GM19328 (cell line): Measurements from ENCODE around the gene ULK3.

Experiments used
- ATAC-seq: cut with Tn5 transposase; IDR thresholded peaks from one replicate; pipeline ENCODE4 v1.9.1; 2021; ENCODE audit warnings: mild to moderate bottlenecking, moderate library complexity; ENCODE audit not compliant: unreplicated experiment

The ULK3 gene

DNA sequence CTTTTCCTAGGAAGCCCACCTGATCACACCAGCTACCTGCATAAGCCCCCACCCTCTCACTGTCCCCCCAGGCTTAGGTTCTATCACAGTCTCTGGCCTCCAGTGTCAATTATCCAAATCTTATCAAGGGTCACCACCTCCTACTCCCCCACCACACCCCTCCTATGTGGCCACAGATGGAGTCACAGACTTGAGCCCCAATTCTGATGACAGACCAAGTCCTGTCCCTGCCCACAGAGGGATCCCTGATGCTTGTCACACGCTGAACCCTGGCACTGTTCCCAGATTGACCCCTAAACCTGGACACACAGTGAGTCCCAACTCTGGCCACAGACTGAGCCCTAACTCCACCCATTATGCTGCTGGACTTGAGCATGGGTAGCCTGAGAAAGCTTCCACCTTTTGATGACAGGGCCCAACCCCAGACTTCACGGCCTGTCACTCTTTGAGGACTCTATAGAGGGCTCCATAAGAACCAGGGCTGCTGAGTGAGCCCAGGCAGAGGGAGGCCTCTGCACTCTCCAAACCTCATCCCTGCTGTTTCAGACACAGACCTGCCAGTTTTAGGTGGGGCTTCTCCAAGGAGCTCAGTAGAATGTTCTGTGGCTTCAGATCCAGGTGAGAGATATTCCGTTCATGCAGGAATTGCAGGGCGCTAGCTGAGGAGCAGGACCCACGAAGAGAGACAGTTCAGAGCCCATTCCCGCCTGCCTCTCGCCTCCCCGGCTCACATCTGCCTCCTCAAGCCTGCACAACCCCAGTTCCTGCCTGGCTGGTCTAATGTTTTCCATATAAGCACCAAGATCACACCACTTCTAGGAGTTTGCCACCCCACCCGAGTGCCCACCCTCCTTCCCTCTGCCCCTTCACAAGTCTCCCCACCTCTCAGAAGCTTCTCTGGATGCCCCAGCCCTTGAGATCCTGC is 1.8 kb downstream of the ULK3 start:
- no peak for ATAC-seq

DNA sequence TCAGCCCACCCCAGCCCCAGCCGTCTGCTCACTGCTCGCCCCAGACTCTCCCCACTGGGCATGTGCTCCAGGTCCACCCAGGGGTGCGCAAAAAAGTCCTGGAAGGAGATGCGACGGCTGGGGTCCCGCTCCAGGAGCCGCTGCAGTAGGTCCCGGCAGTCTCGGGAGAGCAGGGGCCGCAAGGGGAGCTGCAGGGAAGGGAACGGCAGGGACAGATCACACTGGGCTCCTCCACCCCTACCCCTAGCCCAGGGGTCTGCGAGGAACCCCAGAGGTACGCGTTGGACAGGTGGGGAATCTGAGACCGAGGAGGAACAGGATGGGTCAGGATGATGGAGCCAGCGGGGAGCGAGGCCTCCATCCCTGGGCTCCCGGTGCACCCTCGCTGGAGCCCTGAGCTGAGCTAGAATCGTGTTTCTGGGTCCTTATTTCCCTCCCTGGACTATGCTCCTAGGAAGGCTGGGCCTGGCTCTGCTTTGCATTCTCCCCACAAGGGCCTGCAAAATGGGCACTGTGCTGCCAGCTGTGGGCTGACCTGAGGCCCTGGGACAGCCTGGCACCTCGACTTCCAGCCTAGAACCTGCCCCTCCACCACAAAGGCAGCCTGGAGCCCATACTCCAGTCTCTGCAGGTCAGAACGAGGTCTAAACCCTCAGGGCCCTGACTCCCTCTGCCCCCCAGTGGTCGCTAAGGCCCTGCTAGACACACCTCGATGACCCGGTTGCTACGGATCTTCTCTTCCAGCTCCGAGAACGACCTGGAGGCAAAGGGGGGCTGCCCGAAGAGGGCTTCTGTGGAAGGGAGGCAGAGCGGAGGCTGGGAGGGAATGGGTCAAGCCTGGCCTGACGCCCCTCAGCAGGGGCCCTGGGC is 3.2 kb downstream of the ULK3 start:
- ATAC-seq = no peak

DNA sequence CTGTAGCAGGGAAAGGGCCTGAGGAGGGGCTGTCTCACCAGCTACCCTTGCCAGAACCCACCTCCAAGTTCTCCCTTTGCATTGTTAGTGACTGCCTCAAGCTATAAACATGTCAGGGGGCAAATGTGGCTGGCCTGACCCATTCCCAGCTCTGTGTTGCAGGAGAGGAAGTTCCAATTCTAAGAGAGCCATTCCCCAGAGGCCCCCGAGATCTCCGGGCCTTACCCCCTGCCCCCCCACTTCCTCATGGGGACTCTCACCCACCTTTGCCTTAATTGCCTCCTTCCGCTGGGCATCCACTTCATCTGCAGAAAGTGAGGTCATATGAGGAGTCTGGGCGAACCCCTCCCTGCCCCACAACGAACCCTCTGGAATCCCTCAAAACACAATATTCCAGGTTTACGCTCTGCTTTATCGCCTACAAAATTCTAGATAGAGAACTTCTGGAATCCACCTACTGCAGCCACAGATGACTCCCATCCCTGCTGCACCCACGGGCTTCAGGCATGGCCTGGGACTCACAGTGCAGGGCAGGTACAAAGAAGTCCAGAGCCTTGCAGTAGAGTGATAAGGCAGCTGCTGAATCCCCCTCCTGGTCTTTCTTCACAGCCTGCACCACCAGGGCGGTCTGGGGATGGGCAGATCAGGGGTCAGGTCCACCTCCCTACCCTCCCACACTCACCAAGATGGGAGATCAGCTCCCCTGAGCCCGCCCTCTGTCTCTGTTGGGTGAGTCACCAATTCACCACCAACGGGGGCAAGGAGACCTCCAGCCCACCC is 4.0 kb downstream of the ULK3 start:
- no peak for ATAC-seq

DNA sequence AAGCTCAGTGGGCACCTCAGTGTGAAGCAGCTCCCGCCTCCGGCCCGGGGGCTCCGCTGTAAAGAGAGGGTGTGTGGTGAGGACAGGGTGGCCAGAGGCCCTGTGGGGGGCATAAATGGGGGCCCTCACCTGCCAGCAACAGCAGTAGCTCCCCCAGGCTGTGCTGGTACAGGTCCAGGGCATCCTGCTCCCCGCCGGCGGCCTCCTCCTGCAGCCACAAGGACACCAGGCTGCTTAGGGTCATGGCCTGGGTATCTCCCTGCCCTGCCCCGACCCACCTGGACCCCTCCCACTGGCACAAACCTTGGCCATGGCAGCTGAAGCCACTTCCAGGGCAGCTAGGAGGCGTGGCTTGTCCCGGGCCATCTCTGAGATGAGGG is 4.8 kb downstream of the ULK3 start:
- ATAC-seq = no peak

DNA sequence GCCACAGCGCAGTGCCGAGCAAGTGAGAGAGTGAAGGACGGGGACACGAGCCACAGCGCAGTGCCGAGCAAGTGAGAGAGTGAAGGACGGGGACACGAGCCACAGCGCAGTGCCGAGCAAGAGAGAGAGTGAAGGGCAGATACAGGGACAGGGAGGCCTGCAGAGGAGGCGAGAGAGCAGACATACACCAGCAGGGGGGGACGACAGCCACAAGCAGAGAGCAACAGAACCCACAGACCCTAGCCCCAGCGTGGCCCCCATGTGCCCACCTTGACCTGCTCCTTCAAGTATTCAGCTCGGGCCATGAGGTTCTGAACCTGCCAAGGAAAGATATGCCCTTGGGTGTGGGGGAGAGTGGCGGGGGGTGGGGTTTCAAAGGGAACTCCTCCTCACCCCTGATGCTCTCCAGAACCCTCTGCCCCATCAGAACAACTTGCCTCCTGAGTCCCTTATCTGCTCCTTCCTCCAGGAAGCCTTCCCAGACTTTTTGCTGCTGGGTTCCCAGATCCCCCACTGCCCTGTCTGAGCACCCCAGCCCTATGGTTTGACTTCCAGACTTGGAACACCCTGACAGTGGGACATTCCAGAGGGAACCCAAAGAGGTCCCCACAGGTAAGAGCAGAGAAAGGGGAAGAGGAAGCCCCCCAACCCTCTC is 5.3 kb downstream of the ULK3 start:
- no peak for ATAC-seq

DNA sequence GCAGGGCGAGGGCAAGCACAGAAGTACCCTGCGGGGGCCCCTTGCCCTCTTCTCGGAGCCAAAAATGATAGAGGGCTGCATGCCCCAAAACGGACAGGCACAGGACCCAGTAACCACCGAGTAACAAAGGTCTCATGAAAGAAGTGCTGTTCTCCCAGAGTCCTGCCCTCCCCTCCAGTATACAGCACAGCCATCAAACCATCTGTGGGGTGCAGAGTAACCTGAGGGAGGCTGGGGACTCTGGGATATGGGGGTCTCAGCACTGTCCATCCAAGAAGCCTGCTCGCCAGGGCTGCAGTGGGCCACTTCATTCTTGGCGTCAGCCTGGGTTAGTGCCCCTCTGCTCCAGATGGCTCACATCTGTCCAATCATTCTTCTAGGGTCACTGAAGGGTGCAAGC is 6.1 kb downstream of the ULK3 start:
- ATAC-seq = no peak

DNA sequence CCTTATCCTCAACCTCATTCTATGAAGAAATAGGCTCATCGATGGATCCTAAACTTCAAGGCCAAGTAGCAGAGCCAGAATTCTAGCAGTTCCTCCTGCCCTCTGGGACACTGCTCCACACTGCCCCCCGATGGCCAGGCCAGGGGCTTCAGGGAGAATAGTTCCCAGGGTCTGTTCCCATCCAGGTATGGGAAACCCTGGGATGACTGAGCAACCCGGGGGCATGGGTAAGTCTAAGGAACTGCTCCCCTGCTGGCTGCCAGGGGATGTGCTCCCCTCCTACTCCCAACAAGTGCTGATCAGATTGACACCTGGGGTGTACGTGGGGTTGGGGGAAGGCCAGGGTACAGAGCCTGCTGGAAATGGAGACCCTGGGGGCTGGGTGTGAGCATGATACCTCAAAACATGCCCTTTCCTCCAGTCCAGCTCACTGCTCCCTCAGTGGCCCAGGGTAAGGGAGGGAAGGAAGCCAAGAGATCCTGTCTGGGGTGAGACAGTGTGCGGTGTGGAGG is 7.6 kb downstream of the ULK3 start:
- ATAC-seq = no peak

DNA sequence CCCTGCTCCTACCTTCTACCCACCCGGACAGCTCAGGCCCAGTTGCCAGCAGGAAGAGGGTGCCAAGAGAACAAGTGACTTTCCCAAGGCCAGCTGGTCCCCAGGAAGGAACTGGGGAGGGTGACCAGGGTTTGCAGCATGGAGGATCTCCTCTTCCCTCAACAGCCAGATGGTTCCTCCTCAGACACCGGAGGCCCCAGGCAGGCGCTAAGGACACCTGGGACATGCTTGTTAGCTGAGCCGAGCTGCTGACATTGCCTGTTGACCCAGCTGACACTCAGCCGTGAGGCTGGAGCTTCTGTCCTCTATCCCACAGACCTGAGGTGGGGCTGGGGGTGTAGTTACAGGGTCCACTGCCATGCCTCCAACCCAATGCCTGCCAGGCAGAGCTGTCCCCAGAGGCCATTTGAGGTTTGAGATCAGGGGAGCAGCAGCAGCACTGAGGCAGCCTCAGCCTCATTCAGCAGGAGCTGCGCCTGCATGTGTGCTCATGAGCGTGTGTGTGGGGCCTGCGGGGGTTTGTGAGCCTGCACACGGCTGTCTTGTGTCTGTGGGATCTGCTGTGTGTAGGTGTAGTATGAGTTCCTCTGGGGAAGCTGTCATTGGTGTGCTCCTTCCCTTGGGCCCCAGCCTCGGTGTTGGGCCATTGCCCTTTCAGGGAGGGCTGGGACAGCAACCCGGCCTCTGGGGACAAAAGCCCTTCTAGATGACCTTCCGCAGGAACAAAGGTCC is 9.4 kb downstream of the ULK3 start:
- ATAC-seq = no peak

DNA sequence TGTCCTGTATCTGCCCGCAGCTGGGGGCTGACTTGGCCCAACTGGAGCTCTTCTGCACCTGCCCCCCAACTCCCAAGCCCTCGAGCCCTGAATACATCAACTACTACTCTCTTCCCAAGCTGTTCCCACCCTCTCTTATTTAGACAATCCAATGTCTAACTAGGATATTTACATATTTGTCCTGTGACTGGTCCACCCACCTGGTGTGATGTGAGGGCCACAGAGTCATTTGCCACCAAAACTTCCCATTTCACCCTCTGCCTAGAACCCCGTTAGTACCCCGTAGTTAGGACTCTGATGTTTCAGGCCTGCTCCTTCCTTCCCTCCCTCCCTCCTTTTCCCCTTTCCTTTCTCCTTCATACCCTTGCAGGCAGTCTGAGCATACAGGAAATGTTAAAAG is 10.1 kb downstream of the ULK3 start:
- no peak for ATAC-seq

DNA sequence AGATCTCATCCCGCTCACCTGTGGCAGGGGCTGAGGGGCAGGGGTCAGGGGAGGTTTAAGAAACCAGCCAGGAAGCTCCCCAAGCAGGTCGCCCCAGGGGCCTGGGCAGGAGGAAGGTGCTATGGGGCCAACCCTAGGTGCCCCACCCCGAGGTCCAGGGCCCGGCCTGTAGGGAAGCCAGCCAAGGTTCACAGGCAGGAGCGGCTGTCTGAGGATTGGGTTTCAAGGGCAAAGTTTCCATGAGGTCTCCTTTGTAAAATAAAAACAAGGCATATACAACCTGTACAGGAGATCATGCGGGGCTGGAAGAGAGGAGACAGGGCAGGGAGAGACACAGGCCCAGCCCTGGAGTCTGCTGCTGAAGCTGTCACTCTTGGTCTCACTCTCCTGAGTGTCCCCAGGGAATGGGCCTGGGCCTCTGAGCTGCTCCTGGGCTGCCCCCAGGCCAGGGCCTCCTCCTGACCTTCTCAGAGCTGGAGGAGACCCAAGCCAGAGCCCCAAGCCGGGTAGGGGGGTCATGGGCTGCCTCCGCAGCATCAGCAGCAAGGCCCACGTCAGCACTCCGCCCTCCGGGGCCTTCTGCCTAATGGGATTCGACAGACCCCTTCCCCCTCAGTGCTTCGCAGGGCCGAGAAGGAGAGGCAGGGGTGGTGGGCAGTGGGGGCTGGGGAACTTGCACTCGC is 11.0 kb downstream of the ULK3 start:
- no peak for ATAC-seq

DNA sequence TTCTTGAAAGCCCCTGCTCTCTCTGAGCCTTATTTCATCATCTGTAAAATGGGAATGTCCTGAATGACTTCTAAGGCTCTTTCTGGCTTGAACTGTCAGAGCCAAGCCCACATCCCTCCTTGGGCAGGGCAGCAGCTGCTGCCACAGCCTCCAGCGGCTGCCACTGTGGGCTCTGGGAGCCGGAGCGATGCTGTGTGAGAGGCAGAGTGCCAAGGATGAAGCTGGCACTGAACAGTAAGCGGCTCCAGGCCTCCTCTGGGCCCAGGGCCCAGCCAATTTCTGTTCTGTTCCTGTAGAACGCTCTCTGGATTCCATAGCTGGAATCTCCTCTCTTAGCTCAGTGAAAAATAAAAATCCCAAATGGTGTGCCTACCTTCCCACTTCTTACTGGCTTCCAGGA is 12.1 kb downstream of the ULK3 start:
- ATAC-seq = no peak

DNA sequence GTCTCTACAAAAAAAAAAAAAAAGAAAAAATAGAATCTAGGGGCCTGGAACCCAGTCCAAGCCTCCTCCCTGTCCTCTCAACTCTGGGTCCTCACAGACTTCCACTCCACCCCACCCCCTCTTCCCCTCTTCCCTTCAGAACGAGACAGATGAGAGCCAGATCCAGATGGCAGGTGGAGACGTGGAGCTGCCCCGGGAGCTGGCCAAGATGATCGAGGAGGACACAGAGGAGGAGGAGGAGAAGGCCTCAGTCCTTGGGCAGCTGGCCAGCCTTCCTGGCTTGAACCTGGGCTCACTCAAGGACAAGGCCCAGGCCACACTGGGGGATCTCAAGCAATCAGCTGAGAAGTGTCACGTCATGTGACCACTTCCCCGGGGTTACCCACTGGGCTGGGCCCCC is 13.0 kb downstream of the ULK3 start:
- no peak for ATAC-seq

DNA sequence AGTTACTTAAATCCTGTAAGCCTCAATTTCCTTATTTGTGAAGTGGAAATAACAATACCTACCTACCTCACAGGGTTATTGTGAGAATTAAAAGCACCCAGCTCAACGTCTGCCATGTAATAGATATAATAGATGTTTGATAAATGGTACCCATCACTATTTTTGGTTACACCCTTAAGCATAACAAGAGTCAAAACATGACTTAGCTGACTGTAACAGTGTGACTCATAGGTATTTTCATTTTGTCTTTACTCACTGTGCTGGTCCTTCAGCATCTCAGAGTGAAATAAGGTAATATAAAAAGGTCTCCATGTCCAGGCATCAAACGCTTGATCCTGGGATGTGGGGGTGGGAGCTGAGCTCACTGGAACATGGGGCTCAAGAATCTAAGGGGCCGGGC is 13.5 kb downstream of the ULK3 start:
- no peak for ATAC-seq

DNA sequence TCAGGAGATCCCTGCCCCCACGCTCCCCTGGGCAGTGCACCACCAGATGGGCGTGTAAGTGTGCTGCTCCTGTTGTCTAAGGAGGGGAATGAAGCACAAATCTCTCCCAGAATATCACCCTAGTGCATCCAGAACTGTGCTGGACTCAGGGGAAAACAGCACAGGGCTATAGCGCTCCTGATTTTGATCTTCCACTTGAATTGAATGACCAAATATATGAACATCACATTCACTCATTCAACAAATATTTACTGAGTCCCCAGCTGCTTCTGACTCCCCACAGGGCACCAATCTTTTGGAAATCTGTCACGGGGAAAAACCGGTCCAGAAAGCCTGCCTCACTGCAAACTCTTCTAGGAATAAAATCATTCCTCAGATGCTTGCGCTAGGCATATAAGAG is 14.1 kb downstream of the ULK3 start:
- ATAC-seq = no peak

DNA sequence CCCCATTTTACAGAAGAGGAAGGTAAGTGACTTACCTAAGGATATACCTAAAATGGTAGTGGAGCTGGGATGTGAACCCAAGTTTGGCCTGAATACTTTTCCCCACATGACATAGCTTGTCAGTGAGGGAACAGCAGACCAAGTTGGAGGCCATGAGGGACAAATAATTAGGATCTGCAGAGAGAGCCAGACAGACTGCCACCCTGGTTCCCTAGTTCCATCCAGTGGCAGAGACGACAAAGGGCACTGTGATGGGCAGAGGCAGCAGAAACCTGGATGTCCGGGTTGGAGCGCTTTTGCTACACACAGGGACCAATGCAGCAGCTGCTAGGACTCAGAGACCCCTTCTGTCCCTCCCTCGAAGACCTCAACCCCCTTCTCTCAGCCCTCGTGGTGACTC is 15.3 kb downstream of the ULK3 start:
- no peak for ATAC-seq

DNA sequence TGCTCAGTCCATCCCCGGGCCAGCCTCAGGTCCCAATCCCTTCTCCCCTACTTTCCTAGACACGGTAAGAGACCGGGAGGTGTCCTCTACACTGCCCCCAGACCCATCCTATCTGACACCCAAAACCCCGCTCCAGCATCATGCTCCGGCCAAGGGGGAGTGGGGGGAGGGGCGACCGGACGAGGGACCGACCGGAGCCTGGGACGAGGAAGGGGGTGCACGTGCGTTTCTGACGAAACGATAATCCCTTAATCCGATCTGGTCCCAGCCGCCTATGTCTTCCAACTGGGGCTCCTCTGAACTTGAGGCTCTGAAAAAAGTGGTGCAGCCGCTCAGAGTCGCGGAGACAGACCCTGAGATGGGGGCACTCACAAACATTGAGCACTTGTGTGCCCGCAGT is 16.0 kb downstream of the ULK3 start:
- no peak for ATAC-seq

DNA sequence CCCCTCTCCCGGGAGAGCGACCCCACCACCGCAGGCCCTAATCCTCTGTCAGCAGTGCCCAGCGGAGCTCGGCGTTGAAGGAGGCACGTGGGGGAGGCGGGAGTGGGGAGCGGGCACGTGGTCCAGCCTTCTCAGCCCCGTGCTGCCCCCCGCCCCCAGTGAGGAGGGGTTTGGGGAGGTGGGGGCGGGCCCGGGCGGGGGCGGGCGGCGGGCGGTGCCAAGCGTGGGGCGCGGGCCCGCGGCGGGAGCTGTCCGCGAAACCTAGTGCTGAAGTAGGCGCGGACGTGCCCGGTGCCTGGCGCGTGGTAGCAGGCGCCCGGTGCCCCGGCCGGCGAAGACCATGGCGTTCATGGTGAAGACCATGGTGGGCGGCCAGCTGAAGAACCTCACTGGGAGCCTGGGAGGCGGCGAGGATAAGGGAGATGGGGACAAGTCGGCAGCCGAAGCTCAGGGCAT is 16.6 kb downstream of the ULK3 start, which contains the start of gene CPLX3:
Gene CPLX3, plus strand, starts transcription at position 264 of the 456 bp plus-strand sequence. Its CDS starts 77 bp downstream, at position 341.
- ATAC-seq = no peak

DNA sequence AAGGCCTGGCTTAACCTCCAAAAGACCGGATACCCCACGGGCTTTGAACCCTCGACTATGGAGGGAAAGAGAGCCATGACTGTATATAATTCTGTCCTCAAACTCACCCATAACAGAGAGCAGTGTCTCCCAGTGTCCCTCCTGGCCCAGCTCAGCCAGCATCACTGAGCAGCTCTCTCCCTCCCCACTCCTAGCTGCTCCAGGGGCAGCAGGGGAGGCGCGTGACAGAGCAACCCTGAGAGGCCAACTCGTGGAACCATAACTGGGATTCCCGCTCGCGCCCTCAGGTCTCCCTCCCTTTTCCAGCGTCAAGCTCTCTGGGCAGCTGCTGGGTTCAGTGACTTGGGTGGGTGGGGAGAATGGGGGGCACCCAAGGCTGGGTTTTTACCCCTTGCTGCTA is 17.1 kb downstream of the ULK3 start:
- no peak for ATAC-seq

DNA sequence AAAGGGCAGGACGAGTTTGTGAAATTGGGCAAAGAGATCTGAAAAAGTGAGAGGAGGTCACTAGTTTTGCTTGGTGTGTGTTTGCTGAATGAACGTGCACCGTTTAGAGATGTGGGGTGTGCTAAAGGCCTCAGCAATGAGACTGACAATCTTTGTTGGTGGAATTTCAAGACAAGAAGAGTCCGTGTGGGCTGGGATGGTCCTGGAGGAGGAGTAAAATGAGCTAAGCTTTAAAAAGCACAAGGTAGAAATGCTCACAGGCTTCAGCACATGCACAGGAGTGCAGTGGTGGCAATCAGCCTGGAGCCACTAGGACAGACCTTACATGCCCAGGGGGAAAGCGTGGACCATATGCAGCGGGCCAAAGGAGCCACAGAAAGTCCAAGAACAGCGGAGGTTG is 18.0 kb downstream of the ULK3 start:
- no peak for ATAC-seq
